ENCODE results near the gene FAM204A.

The FAM204A gene

DNA sequence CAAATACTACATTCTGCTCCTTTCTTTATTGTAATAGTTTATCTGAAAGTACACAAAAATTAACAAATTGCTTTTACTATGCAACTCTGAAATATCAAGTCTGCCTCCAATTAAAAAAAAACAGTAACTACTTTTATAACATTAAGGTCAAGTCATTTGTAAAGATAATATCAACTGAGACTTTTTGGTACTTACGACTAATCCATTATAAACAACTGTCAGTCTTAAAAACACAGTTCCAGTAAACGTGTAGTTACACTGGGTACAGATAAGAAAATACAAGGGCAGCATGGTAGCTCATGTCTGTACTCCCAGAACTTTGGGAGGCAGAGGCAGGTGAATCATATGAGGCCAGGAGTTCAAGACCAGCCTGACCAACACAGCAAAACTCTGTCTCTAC lies 32.2 kb downstream of the FAM204A start:
- no peaks in the 10 kb centered on the region for H3K27me3 ChIP-seq (ENCODE audit: control insufficient read depth in 1 of 2, insufficient read depth in 2 of 2, low read length in 2 of 2)
- H3K9ac ChIP-seq (ENCODE audit: low read depth in 1 of 2, low read length in 2 of 2): no peak overlapping the region
- peaks cover 12 to 25% of the 10 kb centered on the region in 2 donors for H3K36me3 ChIP-seq (ENCODE audit: control insufficient read depth in 1 of 2, insufficient read depth in 2 of 2, low read length in 2 of 2)
- no peaks in the 10 kb centered on the region for H3K9me3 ChIP-seq (ENCODE audit: control insufficient read depth in 1 of 2, low read length in 2 of 2)
- H3K4me1 ChIP-seq (ENCODE audit: control insufficient read depth in 1 of 2, insufficient read depth in 2 of 2, low read length in 2 of 2): no peaks in the 10 kb centered on the region
- no peak overlapping the region for H3K27ac ChIP-seq (ENCODE audit: low read depth, low read length)
- H3K4me3 ChIP-seq (ENCODE audit: low read depth in 1 of 2, low read length in 2 of 2): no peak overlapping the region

DNA sequence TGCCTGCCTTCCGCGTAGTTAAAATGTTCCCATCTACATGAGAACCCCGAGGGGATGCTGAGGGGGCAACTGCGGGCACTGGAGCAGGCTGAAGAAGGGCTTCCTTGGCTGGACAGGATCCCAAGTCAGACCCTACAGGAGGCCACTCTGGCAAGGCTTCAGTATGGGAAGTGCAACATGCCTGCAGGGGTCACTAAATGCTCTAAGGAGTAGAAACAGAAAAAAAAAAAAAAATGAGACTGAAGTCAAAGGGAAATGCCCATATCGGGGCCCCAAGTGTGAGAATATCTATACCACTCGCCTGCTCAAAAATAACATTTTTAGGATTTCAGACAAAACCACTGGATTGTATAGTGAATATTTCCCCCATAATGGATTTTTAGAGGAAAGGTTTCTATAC lies 33.5 kb downstream of the FAM204A start:
- Histone ChIP-seq H3K4me1 (ENCODE audit: control insufficient read depth in 1 of 2, insufficient read depth in 2 of 2, low read length in 2 of 2) (no peaks in the 10 kb centered on the region), H3K27ac (ENCODE audit: low read depth, low read length) (no peak overlapping the region), H3K9ac (ENCODE audit: low read depth in 1 of 2, low read length in 2 of 2) (no peak overlapping the region), H3K27me3 (ENCODE audit: control insufficient read depth in 1 of 2, insufficient read depth in 2 of 2, low read length in 2 of 2) (no peaks in the 10 kb centered on the region), H3K9me3 (ENCODE audit: control insufficient read depth in 1 of 2, low read length in 2 of 2) (no peaks in the 10 kb centered on the region), H3K36me3 (ENCODE audit: control insufficient read depth in 1 of 2, insufficient read depth in 2 of 2, low read length in 2 of 2) (peaks cover 12 to 29% of the 10 kb centered on the region in 2 donors), H3K4me3 (ENCODE audit: low read depth in 1 of 2, low read length in 2 of 2) (no peak overlapping the region)

DNA sequence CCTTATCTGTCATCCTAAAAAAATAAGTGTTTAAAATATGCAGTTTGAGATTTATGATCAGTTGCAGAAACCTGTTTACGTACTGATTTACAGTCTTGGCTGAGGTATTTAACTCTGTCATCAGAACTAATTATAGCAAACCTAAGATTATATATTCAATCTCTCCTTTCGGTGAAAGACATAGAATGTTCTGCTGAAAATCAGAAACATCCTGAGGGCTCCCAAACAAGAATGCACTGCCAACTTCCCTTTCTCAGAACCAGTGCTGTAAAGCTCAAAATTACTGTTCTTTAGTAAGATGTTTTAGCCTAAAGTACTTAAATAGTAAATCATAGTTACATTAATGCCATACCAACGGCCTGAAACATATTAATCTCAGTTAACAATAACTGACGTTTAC lies 34.3 kb downstream of the FAM204A start:
- Histone ChIP-seq H3K27ac (ENCODE audit: low read depth, low read length) (no peak overlapping the region), H3K9ac (ENCODE audit: low read depth in 1 of 2, low read length in 2 of 2) (no peak overlapping the region), H3K4me1 (ENCODE audit: control insufficient read depth in 1 of 2, insufficient read depth in 2 of 2, low read length in 2 of 2) (peaks cover 0 to 1% of the 10 kb centered on the region in 2 donors), H3K4me3 (ENCODE audit: low read depth in 1 of 2, low read length in 2 of 2) (no peak overlapping the region), H3K36me3 (ENCODE audit: control insufficient read depth in 1 of 2, insufficient read depth in 2 of 2, low read length in 2 of 2) (peaks cover 7 to 29% of the 10 kb centered on the region in 2 donors), H3K27me3 (ENCODE audit: control insufficient read depth in 1 of 2, insufficient read depth in 2 of 2, low read length in 2 of 2) (no peaks in the 10 kb centered on the region), H3K9me3 (ENCODE audit: control insufficient read depth in 1 of 2, low read length in 2 of 2) (no peaks in the 10 kb centered on the region)

DNA sequence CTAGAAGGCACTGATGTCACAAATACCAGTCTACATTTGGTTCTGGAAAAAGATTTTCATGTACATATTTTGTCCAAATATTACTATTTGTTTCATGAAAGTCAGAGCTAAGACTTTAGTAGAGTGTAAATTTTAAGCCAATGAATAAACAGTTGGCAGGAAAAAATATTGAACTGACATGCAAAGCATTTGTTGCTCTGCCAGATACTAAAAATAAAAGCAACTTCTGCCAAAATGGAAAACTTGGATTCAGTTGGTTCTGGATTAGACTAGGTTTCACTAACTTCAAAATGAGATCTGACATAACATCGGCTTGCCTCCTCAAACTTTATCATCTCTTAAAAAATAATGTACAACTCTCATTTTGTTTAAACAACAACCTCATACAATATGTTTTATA lies 34.9 kb downstream of the FAM204A start:
- H3K4me1 ChIP-seq (ENCODE audit: control insufficient read depth in 1 of 2, insufficient read depth in 2 of 2, low read length in 2 of 2): peaks cover 0 to 5% of the 10 kb centered on the region in 2 donors
- H3K9me3 ChIP-seq (ENCODE audit: control insufficient read depth in 1 of 2, low read length in 2 of 2): no peaks in the 10 kb centered on the region
- no peak overlapping the region for H3K9ac ChIP-seq (ENCODE audit: low read depth in 1 of 2, low read length in 2 of 2)
- H3K27ac ChIP-seq (ENCODE audit: low read depth, low read length): no peak overlapping the region
- no peaks in the 10 kb centered on the region for H3K27me3 ChIP-seq (ENCODE audit: control insufficient read depth in 1 of 2, insufficient read depth in 2 of 2, low read length in 2 of 2)
- H3K4me3 ChIP-seq (ENCODE audit: low read depth in 1 of 2, low read length in 2 of 2): no peak overlapping the region
- peaks cover 7 to 24% of the 10 kb centered on the region in 2 donors for H3K36me3 ChIP-seq (ENCODE audit: control insufficient read depth in 1 of 2, insufficient read depth in 2 of 2, low read length in 2 of 2)

DNA sequence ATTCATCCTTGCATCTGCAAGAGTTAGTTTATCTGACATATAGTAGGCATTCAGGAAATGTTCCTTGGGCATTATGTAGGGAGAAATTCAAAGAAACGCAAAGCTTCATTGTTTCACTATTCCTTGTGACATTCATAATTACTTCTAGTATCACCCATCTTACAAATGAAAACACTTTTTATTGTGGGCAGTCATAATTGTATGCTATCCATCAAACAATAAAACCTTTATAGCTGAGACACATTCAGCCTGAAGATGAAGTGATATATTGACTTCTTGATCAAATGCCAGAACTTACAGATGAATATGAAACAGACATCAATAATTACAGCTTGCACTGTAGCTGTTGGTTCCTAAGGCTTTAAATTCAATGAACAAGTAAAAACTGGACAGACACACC lies 36.4 kb downstream of the FAM204A start:
- Histone ChIP-seq H3K9ac (ENCODE audit: low read depth in 1 of 2, low read length in 2 of 2) (no peak overlapping the region), H3K27ac (ENCODE audit: low read depth, low read length) (no peak overlapping the region), H3K4me3 (ENCODE audit: low read depth in 1 of 2, low read length in 2 of 2) (no peak overlapping the region), H3K9me3 (ENCODE audit: control insufficient read depth in 1 of 2, low read length in 2 of 2) (no peaks in the 10 kb centered on the region), H3K36me3 (ENCODE audit: control insufficient read depth in 1 of 2, insufficient read depth in 2 of 2, low read length in 2 of 2) (peaks cover 7 to 21% of the 10 kb centered on the region in 2 donors), H3K4me1 (ENCODE audit: control insufficient read depth in 1 of 2, insufficient read depth in 2 of 2, low read length in 2 of 2) (peaks cover 0 to 5% of the 10 kb centered on the region in 2 donors), H3K27me3 (ENCODE audit: control insufficient read depth in 1 of 2, insufficient read depth in 2 of 2, low read length in 2 of 2) (no peaks in the 10 kb centered on the region)

DNA sequence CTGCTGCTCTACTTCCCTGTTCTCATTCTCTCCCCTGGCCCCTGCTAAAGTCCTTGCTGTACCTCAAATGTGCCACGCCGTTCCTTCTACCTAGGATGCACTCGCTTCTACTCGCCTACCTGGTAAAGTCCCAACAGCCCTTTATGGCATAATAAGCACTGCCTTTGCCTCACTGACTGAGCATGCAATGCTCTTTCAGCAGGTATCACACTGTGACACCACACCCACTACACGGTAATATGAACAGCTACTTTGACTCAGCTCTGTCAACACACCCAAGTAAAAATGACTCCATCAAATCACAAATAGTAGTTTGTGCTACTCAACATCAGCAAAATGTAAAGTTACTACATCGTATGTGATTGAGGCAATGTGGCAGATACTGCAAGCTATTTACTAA lies 37.6 kb downstream of the FAM204A start:
- no peaks in the 10 kb centered on the region for H3K9me3 ChIP-seq (ENCODE audit: control insufficient read depth in 1 of 2, low read length in 2 of 2)
- peaks cover 7 to 20% of the 10 kb centered on the region in 2 donors for H3K36me3 ChIP-seq (ENCODE audit: control insufficient read depth in 1 of 2, insufficient read depth in 2 of 2, low read length in 2 of 2)

DNA sequence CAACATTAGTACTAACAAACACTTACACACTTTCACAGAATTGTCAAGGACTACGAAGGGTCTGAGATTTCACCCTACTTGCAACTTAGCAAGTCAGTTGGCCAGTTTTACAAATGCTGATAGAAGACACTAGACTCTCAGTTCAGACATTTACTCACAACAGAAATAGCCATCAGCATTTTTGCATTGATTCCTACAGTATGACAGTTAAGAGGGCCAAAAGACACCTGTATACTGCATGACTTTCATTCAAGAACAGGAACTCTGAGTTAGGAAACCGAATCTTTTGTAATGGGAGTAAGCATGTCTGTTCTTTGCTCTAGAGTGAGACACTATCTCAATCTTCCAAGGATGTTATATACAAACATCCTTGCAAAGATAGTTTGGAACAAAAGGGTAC lies 40.9 kb downstream of the FAM204A start:
- H3K27ac ChIP-seq (ENCODE audit: low read depth, low read length): no peak overlapping the region
- no peak overlapping the region for H3K4me3 ChIP-seq (ENCODE audit: low read depth in 1 of 2, low read length in 2 of 2)
- no peak overlapping the region for H3K9ac ChIP-seq (ENCODE audit: low read depth in 1 of 2, low read length in 2 of 2)
- H3K36me3 ChIP-seq (ENCODE audit: control insufficient read depth in 1 of 2, insufficient read depth in 2 of 2, low read length in 2 of 2): peaks cover 0 to 9% of the 10 kb centered on the region in 2 donors
- no peaks in the 10 kb centered on the region for H3K9me3 ChIP-seq (ENCODE audit: control insufficient read depth in 1 of 2, low read length in 2 of 2)
- no peaks in the 10 kb centered on the region for H3K27me3 ChIP-seq (ENCODE audit: control insufficient read depth in 1 of 2, insufficient read depth in 2 of 2, low read length in 2 of 2)
- H3K4me1 ChIP-seq (ENCODE audit: control insufficient read depth in 1 of 2, insufficient read depth in 2 of 2, low read length in 2 of 2): peaks cover 9 to 13% of the 10 kb centered on the region in 2 donors

More for the DNA sequence above, 37.6 kb downstream of the FAM204A start:
- H3K27ac ChIP-seq (ENCODE audit: low read depth, low read length): no peak overlapping the region
- no peak overlapping the region for H3K9ac ChIP-seq (ENCODE audit: low read depth in 1 of 2, low read length in 2 of 2)
- H3K4me3 ChIP-seq (ENCODE audit: low read depth in 1 of 2, low read length in 2 of 2): no peak overlapping the region
- peaks cover 0 to 5% of the 10 kb centered on the region in 2 donors for H3K4me1 ChIP-seq (ENCODE audit: control insufficient read depth in 1 of 2, insufficient read depth in 2 of 2, low read length in 2 of 2)
- H3K27me3 ChIP-seq (ENCODE audit: control insufficient read depth in 1 of 2, insufficient read depth in 2 of 2, low read length in 2 of 2): no peaks in the 10 kb centered on the region

DNA sequence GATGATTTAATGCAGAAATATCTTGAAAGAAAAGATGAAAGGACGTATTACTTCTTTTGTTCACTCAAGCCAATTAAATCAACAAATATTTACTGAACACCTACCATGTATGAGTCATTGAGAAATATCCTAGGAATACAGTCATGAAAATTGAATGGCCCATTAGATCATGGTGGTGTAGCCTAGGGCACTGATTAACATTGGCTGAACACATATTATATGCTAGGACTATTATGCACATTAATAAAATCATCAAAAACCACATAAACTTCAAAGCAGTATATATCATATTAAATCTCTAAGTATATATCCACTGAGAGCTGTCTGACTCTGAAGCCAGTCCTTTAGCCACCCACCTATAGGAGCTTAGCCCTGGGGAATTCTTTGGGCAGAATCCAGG lies 41.8 kb downstream of the FAM204A start:
- Histone ChIP-seq H3K27me3 (ENCODE audit: control insufficient read depth in 1 of 2, insufficient read depth in 2 of 2, low read length in 2 of 2) (peaks cover 0 to 1% of the 10 kb centered on the region in 2 donors), H3K27ac (ENCODE audit: low read depth, low read length) (no peak overlapping the region), H3K9me3 (ENCODE audit: control insufficient read depth in 1 of 2, low read length in 2 of 2) (no peaks in the 10 kb centered on the region), H3K9ac (ENCODE audit: low read depth in 1 of 2, low read length in 2 of 2) (no peak overlapping the region), H3K36me3 (ENCODE audit: control insufficient read depth in 1 of 2, insufficient read depth in 2 of 2, low read length in 2 of 2) (peaks cover 0 to 8% of the 10 kb centered on the region in 2 donors), H3K4me3 (ENCODE audit: low read depth in 1 of 2, low read length in 2 of 2) (no peak overlapping the region), H3K4me1 (ENCODE audit: control insufficient read depth in 1 of 2, insufficient read depth in 2 of 2, low read length in 2 of 2) (peaks cover 9 to 13% of the 10 kb centered on the region in 2 donors)

DNA sequence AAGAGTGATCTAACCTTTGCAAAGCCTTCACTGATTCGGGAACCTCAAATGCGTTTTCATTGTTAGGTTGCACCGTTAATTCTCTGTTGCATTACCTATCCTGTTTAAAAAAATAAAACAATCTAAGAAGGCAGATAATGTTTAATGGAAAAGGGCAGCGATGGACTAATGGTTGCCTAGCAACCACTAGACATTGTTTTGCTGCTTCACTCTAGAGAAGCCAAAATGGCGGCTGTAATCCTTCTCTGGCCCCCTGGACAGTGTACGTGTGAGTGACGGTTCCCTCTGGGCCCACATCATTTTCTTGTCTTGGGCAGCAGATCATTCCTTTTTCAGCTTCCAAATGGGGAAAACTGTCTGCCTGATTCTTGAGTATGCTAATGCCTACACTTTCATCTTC lies 43.3 kb downstream of the FAM204A start:
- Histone ChIP-seq H3K36me3 (ENCODE audit: control insufficient read depth in 1 of 2, insufficient read depth in 2 of 2, low read length in 2 of 2) (no peaks in the 10 kb centered on the region), H3K27me3 (ENCODE audit: control insufficient read depth in 1 of 2, insufficient read depth in 2 of 2, low read length in 2 of 2) (peaks cover 0 to 4% of the 10 kb centered on the region in 2 donors), H3K9me3 (ENCODE audit: control insufficient read depth in 1 of 2, low read length in 2 of 2) (no peaks in the 10 kb centered on the region)

DNA sequence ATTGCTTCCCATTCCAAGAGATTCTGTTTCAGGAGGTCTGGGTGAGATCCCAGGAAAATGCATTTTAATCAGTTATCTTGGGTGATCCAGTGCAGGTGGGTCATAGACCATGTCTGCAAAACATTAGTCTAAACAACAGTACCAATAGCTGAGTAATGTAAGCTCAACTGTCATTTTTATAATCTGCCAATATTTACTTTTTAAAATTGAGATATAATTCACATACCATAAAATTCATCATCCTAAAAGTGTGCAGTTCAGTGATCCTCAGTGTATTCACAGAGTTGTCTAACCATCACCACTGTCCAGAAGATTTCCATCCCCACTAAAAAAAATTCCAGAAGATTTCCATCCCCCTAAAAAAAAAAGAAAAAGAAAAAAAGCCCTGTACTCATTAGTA lies 51.0 kb downstream of the FAM204A start:
- Histone ChIP-seq H3K9me3 (ENCODE audit: control insufficient read depth in 1 of 2, low read length in 2 of 2) (no peaks in the 10 kb centered on the region), H3K36me3 (ENCODE audit: control insufficient read depth in 1 of 2, insufficient read depth in 2 of 2, low read length in 2 of 2) (no peaks in the 10 kb centered on the region), H3K4me3 (ENCODE audit: low read depth in 1 of 2, low read length in 2 of 2) (no peak overlapping the region), H3K27me3 (ENCODE audit: control insufficient read depth in 1 of 2, insufficient read depth in 2 of 2, low read length in 2 of 2) (peaks cover 3 to 6% of the 10 kb centered on the region in 2 donors), H3K9ac (ENCODE audit: low read depth in 1 of 2, low read length in 2 of 2) (no peak overlapping the region), H3K27ac (ENCODE audit: low read depth, low read length) (no peak overlapping the region), H3K4me1 (ENCODE audit: control insufficient read depth in 1 of 2, insufficient read depth in 2 of 2, low read length in 2 of 2) (no peaks in the 10 kb centered on the region)

More for the DNA sequence above, 43.3 kb downstream of the FAM204A start:
- no peak overlapping the region for H3K27ac ChIP-seq (ENCODE audit: low read depth, low read length)
- H3K4me3 ChIP-seq (ENCODE audit: low read depth in 1 of 2, low read length in 2 of 2): no peak overlapping the region
- peaks cover 9 to 13% of the 10 kb centered on the region in 2 donors for H3K4me1 ChIP-seq (ENCODE audit: control insufficient read depth in 1 of 2, insufficient read depth in 2 of 2, low read length in 2 of 2)
- H3K9ac ChIP-seq (ENCODE audit: low read depth in 1 of 2, low read length in 2 of 2): no peak overlapping the region
